Brain microvascular endothelial cell (primary cell): ENCODE data around the gene NFE2.

Experiments
- DNase-seq: peaks from one replicate; pipeline ENCODE4 v3.0.0-alpha.2; 2020
- H3K27ac ChIP-seq: fragments of 250-450 bp; sonication (Bioruptor Pico); 2 replicates; pipeline ENCODE4 v1.5.1; 2020; ENCODE audit warnings: mild to moderate bottlenecking, moderate library complexity
- H3K27me3 ChIP-seq: fragments of 250-450 bp; sonication (Bioruptor Pico); replicated peaks from 2 replicates; pipeline ENCODE4 v1.5.1; 2020; ENCODE audit warnings: mild to moderate bottlenecking
- H3K36me3 ChIP-seq: fragments of 250-450 bp; sonication (Bioruptor Pico); replicated peaks from 2 replicates; pipeline ENCODE4 v1.5.1; 2020; ENCODE audit warnings: mild to moderate bottlenecking
- H3K4me3 ChIP-seq: 2 replicates; pipeline ENCODE4 v1.5.1; 2011; ENCODE audit warnings: low read depth, mild to moderate bottlenecking, control low read depth, low read length, moderate library complexity
- in situ Hi-C: cut with HindIII; loops from 2 replicates; pipeline ENCODE4 v1.10.0; 2017; ENCODE audit warnings: low sequenced_read_pairs, low pct_ligation_motif_present
- TF ChIP-seq, protein P1 (sequence below): IDR thresholded peaks from 2 replicates; pipeline ENCODE4 v1.5.1; 2011; ENCODE audit warnings: low read depth, mild to moderate bottlenecking, moderate library complexity, low read length, control low read depth, inconsistent platforms; ENCODE audit errors: missing control alignments

Gene NFE2

GRCh38 chr12:54300225-54300731, 537 bp downstream of the NFE2 start:
- TF ChIP-seq, protein P1, sequence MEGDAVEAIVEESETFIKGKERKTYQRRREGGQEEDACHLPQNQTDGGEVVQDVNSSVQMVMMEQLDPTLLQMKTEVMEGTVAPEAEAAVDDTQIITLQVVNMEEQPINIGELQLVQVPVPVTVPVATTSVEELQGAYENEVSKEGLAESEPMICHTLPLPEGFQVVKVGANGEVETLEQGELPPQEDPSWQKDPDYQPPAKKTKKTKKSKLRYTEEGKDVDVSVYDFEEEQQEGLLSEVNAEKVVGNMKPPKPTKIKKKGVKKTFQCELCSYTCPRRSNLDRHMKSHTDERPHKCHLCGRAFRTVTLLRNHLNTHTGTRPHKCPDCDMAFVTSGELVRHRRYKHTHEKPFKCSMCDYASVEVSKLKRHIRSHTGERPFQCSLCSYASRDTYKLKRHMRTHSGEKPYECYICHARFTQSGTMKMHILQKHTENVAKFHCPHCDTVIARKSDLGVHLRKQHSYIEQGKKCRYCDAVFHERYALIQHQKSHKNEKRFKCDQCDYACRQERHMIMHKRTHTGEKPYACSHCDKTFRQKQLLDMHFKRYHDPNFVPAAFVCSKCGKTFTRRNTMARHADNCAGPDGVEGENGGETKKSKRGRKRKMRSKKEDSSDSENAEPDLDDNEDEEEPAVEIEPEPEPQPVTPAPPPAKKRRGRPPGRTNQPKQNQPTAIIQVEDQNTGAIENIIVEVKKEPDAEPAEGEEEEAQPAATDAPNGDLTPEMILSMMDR, result no peak
- DNase-seq, result no peak
- in situ Hi-C loops, result no loop called here
- H3K36me3 ChIP-seq, result no peaks in the 10 kb centered on the region
- H3K4me3 ChIP-seq, result peak overlapping the region; percentile 26
- H3K27ac ChIP-seq, result no peak overlapping the region
- peaks cover 27% of the 10 kb centered on the region for H3K27me3 ChIP-seq

DNA sequence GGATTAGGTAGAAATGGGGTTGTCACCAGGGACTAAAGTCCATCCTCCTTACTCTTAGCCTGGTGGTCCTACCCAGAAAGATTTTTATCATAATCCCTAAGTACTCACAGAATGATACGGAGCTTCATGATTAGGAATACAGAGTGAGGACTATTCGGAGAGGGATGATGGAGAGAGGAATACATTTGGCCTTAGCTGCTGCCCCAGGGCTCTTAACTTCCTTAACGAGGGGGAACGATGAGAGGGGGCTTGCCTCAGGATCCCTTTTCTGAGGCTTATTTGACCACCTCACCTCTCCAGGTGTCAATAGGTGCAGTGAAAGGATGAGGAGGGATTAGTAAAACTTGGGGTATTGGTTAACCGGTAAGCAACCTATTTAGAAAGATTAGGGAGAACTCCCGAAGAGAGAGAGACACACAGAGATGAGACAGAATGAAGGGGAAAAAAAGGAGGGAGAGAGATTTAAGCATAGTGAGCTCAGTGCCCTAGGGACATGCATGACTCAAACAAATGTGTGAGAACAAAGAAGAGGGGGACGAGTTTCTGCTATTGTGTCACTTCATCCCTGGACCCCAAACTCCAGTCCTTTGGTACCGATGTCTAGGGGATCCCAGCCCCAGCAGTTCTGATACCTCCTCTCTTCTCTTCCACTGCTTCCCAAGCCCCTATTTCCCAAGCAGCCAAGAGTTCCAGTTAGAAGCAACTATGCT, 1.1 kb downstream of the NFE2 start:
- peaks cover 27% of the 10 kb centered on the region for H3K27me3 ChIP-seq
- DNase-seq, result no peak
- TF ChIP-seq, protein P1, result no peak
- in situ Hi-C loops, result no loop called here
- H3K27ac ChIP-seq, result no peak overlapping the region
- no peaks in the 10 kb centered on the region for H3K36me3 ChIP-seq
- H3K4me3 ChIP-seq, result no peak overlapping the region

- in situ Hi-C loops, result no loop called here
- no peak overlapping the region for H3K27ac ChIP-seq
- TF ChIP-seq, protein P1, result peak; percentile 3
- no peak for DNase-seq
- no peak overlapping the region for H3K4me3 ChIP-seq
- peaks cover 24% of the 10 kb centered on the region for H3K27me3 ChIP-seq
- no peaks in the 10 kb centered on the region for H3K36me3 ChIP-seq
Observed at GRCh38 chr12:54298904-54299303, 1.9 kb downstream of the NFE2 start.

- Histone ChIP-seq H3K36me3 (no peaks in the 10 kb centered on the region), H3K27ac (no peak overlapping the region), H3K4me3 (no peak overlapping the region), H3K27me3 (peaks cover 19% of the 10 kb centered on the region)
- TF ChIP-seq, protein P1, result no peak
- no peak for DNase-seq
- in situ Hi-C loops, result no loop called here
Observed at GRCh38 chr12:54296393-54297099, 4.3 kb downstream of the NFE2 start.

- DNase-seq, result no peak
- in situ Hi-C loops, result loop anchor here (5.0 kb wide), 1 partner anchor 67 kb away; the partner anchor contains the start of gene GPR84
- Histone ChIP-seq H3K4me3 (no peak overlapping the region), H3K27ac (no peak overlapping the region), H3K36me3 (no peaks in the 10 kb centered on the region), H3K27me3 (peaks cover 13% of the 10 kb centered on the region)
- TF ChIP-seq, protein P1, result no peak
Observed at GRCh38 chr12:54294953-54295566, 5.8 kb downstream of the NFE2 start.
